Erythroblast (primary cell): Measurements from ENCODE around the gene DTX1.

Experiments
- GATA1 ChIP-seq: IDR thresholded peaks from 2 replicates; pipeline ENCODE4 v1.6.1; 2011; ENCODE audit warnings: low read depth, mild to moderate bottlenecking, control low read depth, low read length, moderate library complexity
- POLR2A ChIP-seq: IDR thresholded peaks from 2 replicates; pipeline ENCODE4 v1.6.1; 2011; ENCODE audit warnings: mild to moderate bottlenecking, low read length

DNA sequence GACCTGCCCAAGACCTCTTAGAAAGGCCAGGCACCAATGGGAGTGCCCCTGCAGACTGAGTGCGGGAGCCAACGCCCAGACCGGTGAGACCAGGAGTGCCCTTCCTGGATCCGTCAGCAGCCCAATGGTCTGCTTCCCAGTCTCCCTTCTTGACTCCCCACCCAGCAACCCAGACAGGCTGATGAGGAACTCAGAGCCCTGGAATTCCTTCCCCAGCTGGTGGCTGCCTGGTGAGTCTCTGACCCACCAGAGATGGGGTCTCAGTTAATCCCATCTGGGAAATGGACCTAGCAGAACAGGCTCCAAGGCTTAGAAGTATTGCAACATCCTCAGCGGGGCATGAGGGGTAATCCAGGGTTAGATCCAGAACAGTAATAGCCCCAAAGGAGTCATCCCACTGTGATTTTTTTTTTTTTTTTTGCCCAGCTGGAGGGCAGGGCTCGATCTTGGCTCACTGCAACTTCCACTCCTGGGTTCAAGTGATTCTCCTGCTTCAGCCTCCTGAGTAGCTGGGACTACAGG, 80.5 kb downstream of the DTX1 start:
- TF ChIP-seq POLR2A (no peak), GATA1 (no peak)
